Endodermal cell (in vitro differentiated cells): ENCODE measurements around the gene NOM1. TPM values are rescaled to one million over a fixed set of nuclear protein-coding genes. Genes with fewer than 3 reads are reported as not detected.

Experiments used
- DNase-seq: peaks from one replicate; pipeline ENCODE4 v3.0.0-alpha.2; 2017
- H3K27ac ChIP-seq: 2 replicates; pipeline ENCODE4 v1.5.1; 2013; ENCODE audit warnings: mild to moderate bottlenecking, low read depth, low read length, moderate library complexity
- H3K27me3 ChIP-seq: 2 replicates; pipeline ENCODE4 v1.6.1; 2013; ENCODE audit warnings: mild to moderate bottlenecking, low read length, moderate library complexity; ENCODE audit not compliant: insufficient read depth, control insufficient read depth, poor library complexity, severe bottlenecking
- H3K36me3 ChIP-seq: 2 replicates; pipeline ENCODE4 v1.7.0; 2013; ENCODE audit warnings: mild to moderate bottlenecking, low read length, moderate library complexity; ENCODE audit not compliant: control insufficient read depth, insufficient read depth
- H3K4me1 ChIP-seq: one replicate; pipeline ENCODE4 v1.7.0; 2013; ENCODE audit warnings: low read length; ENCODE audit not compliant: control insufficient read depth, insufficient read depth
- H3K4me3 ChIP-seq: 2 replicates; pipeline ENCODE4 v1.5.1; 2013; ENCODE audit warnings: mild to moderate bottlenecking, low read length, moderate library complexity
- H3K9ac ChIP-seq: 2 replicates; pipeline ENCODE4 v1.6.1; 2013; ENCODE audit warnings: mild to moderate bottlenecking, low read length, moderate library complexity; ENCODE audit not compliant: poor library complexity, severe bottlenecking; ENCODE audit errors: extremely low read depth
- H3K9me3 ChIP-seq: 2 replicates; pipeline ENCODE4 v1.6.1; 2013; ENCODE audit warnings: mild to moderate bottlenecking, low read length, moderate library complexity; ENCODE audit not compliant: control insufficient read depth
- H3K27ac Mint-ChIP-seq: 2 replicates; pipeline ENCODE4 v1.8.0; 2020; ENCODE audit warnings: mixed read lengths
- H3K27me3 Mint-ChIP-seq: 2 replicates; pipeline ENCODE4 v1.8.0; 2021; ENCODE audit warnings: mild to moderate bottlenecking, mixed read lengths; ENCODE audit not compliant: insufficient read depth
- H3K36me3 Mint-ChIP-seq: 2 replicates; pipeline ENCODE4 v1.8.0; 2020; ENCODE audit warnings: low read depth, mixed read lengths
- H3K4me1 Mint-ChIP-seq: 2 replicates; pipeline ENCODE4 v1.8.0; 2020; ENCODE audit warnings: mixed read lengths
- H3K4me3 Mint-ChIP-seq: 2 replicates; pipeline ENCODE4 v1.8.0; 2020; ENCODE audit warnings: mild to moderate bottlenecking, moderate library complexity, mixed read lengths
- H3K9me3 Mint-ChIP-seq: 2 replicates; pipeline ENCODE4 v1.8.0; 2020; ENCODE audit warnings: mild to moderate bottlenecking, mixed read lengths
- WGBS, 2 experiments: methylation state at CpG; one replicate each; pipeline versions ENCODE4 v1.1.5 to v1.1.7; 2013; ENCODE audit warnings: missing lambda C conversion rate in 2 of 2, mixed read lengths in 1 of 2; ENCODE audit not compliant: insufficient coverage in 1 of 2, insufficient read length in 1 of 2; 5-methylcytosine and 5-hydroxymethylcytosine counted together
- total RNA-seq, 2 donors: library from RNA; stranded (reverse); fragmentation: NEBNext Ultra II Directional in 1 of 2; extraction: Animal tissue kit (Norgen Biotek cat#: 25700) in 1 of 2; gene quantifications; 2 replicates in 1 of 2; 3 replicates in 1 of 2; pipeline ENCODE4 v1.2.1, GENCODE V29; 2021
- TF ChIP-seq, protein P1 (sequence below): fragments of 200-600 bp; sonication (generic); conservative IDR thresholded peaks from 2 replicates; pipeline ENCODE4 v1.5.0; 2021; ENCODE audit warnings: antibody characterized with exemption, mild to moderate bottlenecking

The NOM1 gene
- total RNA-seq, 2 donors from 2014 or later: 22.8 to 27.0 TPM

DNA sequence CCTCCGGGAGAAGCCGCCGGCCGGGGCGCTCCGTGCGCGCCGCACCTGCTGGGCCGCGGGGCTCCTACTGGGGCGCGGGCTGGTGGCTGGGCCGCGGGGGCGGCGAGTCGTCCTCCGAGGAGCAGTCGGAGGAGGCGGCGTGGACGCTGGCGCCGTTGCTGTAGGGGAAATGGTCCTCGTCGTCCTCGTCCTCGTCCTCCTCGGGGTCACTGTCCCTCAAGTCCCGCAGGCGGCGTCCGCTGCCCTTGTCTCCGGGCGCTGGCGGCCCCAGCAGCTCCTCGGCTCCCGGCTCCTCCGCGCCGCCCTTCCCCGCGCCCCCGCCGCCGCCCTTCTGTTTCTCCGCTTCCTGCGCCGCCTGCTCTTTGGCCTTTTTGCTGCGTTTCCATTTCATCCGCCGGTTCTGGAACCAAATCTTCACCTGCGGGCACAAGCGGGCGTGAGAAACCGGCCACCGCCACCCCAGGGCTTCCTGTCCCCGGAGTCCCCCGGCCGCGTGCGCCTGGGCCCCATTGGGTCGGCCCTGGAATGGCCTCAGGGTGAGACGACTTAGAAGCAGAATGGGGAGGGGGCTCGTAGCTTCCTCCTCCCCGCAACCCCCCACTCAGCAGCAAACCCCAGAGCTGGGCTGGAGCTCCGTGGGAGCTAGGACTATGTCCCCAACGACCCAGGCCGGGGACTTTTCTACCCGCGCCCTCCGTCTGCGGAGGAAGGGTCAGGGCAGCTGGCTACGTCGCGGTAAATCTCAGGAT, 56.1 kb downstream of the NOM1 start:
- Mint-ChIP-seq H3K9me3 (no peaks in the 10 kb centered on the region), H3K4me3 (peak overlapping the region; percentile 32), H3K36me3 (peaks cover 6% of the 10 kb centered on the region), H3K27ac (no peak overlapping the region), H3K4me1 (peaks cover 27% of the 10 kb centered on the region), H3K27me3 (peaks cover 87% of the 10 kb centered on the region)
- Histone ChIP-seq H3K9me3 (no peaks in the 10 kb centered on the region), H3K27me3 (peaks cover 90% of the 10 kb centered on the region), H3K4me1 (peaks cover 9% of the 10 kb centered on the region), H3K4me3 (no peak overlapping the region), H3K27ac (no peak overlapping the region), H3K9ac (no peak overlapping the region), H3K36me3 (no peaks in the 10 kb centered on the region)
- DNase-seq: peak; percentile 74
- TF ChIP-seq, protein P1, sequence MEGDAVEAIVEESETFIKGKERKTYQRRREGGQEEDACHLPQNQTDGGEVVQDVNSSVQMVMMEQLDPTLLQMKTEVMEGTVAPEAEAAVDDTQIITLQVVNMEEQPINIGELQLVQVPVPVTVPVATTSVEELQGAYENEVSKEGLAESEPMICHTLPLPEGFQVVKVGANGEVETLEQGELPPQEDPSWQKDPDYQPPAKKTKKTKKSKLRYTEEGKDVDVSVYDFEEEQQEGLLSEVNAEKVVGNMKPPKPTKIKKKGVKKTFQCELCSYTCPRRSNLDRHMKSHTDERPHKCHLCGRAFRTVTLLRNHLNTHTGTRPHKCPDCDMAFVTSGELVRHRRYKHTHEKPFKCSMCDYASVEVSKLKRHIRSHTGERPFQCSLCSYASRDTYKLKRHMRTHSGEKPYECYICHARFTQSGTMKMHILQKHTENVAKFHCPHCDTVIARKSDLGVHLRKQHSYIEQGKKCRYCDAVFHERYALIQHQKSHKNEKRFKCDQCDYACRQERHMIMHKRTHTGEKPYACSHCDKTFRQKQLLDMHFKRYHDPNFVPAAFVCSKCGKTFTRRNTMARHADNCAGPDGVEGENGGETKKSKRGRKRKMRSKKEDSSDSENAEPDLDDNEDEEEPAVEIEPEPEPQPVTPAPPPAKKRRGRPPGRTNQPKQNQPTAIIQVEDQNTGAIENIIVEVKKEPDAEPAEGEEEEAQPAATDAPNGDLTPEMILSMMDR: no peak
- WGBS, 2 experiments: 15 to 24% methylated on average over 33 to 77 of the region's 77 CpGs

GRCh38 chr7:157006205-157006747, 56.8 kb downstream of the NOM1 start:
- TF ChIP-seq, protein P1: no peak
- Mint-ChIP-seq H3K27me3 (peaks cover 85% of the 10 kb centered on the region), H3K27ac (no peak overlapping the region), H3K4me1 (peaks cover 24% of the 10 kb centered on the region), H3K36me3 (peaks cover 6% of the 10 kb centered on the region), H3K9me3 (no peaks in the 10 kb centered on the region), H3K4me3 (peak overlapping the region; percentile 75)
- no peaks in the 10 kb centered on the region for H3K36me3 ChIP-seq
- no peak overlapping the region for H3K4me3 ChIP-seq
- H3K4me1 ChIP-seq: peaks cover 9% of the 10 kb centered on the region
- peak; percentile 78 for DNase-seq
- H3K9me3 ChIP-seq: no peaks in the 10 kb centered on the region
- no peak overlapping the region for H3K27ac ChIP-seq
- H3K9ac ChIP-seq: no peak overlapping the region
- H3K27me3 ChIP-seq: peaks cover 89% of the 10 kb centered on the region
- WGBS, 2 experiments: 2 to 23% methylated on average over 12 to 39 of the region's 39 CpGs

DNA sequence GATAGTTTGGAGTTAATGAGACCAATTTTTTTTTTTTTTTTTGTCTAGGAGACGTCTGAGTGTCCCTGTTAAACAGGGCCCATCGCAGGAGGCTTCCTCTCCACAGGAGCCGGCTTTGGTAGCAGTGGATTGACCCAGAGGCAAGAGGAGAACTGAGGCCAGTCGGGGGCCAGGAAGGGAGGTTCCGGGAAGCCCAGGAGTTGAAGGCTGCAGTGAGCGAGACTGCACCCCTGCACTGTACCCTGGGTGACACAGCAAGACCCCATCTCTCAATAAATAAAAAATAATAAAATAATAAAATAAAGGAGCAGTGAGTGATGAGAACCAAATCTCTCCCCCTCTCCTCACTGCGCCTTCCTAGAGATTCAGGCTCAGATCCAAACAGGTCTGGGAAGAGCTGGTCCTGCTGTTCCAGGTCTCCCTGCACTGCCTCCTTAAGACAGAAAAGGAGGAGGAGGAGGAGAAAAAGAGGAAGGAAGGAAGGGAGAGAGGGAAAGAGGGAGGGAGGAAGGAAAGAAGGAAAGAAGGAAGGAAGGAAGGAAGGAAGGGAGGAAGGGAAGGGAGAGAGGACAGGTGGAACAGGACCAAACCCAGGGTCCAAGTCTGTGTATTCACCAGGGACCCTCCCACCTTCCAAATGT, 57.4 kb downstream of the NOM1 start:
- WGBS, 2 experiments: 37% methylated on average over 7 of the region's 7 CpGs; no CpG with 5 or more reads in 1 of the 2 experiments
- Mint-ChIP-seq H3K4me3 (peak overlapping the region; percentile 75), H3K27me3 (peaks cover 84% of the 10 kb centered on the region), H3K27ac (no peak overlapping the region), H3K9me3 (no peaks in the 10 kb centered on the region), H3K36me3 (peaks cover 6% of the 10 kb centered on the region), H3K4me1 (peaks cover 25% of the 10 kb centered on the region)
- no peak for DNase-seq
- Histone ChIP-seq H3K36me3 (no peaks in the 10 kb centered on the region), H3K27ac (no peak overlapping the region), H3K4me1 (peaks cover 12% of the 10 kb centered on the region), H3K4me3 (peak overlapping the region; percentile 87), H3K9me3 (no peaks in the 10 kb centered on the region), H3K27me3 (peaks cover 89% of the 10 kb centered on the region), H3K9ac (no peak overlapping the region)
- TF ChIP-seq, protein P1: no peak
